NCI-H2029 (cell line): Measurements from ENCODE around the gene CLECL1.
"Not testable (repeated sequence)": the region's sequence is repeated elsewhere in the genome, so short reads cannot be mapped to it uniquely, and the experiment has no call there.

Source experiments
- DNase-seq: peaks from one replicate; lab custom pipeline; 2025; lab: John Stamatoyannopoulos, UW

CLECL1 gene

GRCh38 chr12:9694241-9694640 lies 38.7 kb downstream of the CLECL1 start:
- no peak for DNase-seq

GRCh38 chr12:9692909-9693308 lies 40.0 kb downstream of the CLECL1 start:
- no peak for DNase-seq

DNA sequence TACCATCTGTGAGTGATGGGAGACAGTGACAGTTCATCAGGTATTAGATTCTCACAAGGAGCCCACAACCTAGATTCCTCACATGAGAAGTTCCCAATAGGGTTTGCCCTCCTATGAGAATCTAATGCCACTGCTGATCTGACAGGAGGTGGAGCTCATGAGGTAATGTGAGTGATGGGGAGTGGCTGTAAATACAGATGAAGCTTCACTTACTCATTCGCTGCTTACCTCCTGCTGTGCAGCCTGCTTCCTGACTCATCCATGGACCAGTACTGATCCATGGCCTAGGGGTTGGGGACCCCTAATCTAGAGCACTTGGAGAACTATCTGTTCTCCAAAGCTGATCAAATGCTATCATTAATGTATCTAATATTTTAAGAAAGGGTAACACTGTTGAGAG lies 45.7 kb downstream of the CLECL1 start:
- no peak for DNase-seq

DNA sequence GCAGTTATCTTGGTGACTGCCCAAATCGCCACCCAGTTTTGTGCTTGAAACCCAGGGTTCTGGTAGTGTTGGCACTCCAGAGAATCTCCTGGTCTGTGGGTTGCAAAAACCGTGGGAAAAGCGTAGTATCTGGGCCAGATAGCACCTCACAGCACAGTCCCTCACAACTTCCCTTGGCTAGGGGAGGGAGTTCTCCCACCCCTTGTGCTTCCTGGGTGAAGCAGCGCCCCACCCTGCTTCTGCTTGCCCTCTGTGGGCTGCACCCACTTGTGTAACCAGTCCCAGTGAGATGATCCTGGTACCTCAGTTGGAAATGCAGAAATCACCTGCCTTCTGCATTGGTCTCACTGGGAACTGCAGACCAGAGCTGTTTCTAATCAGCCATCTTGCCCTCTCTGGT lies 47.0 kb downstream of the CLECL1 start:
- DNase-seq: no peak

- not testable (repeated sequence) for DNase-seq
Measured at GRCh38 chr12:9685366-9685765, 47.5 kb downstream of the CLECL1 start.

GRCh38 chr12:9682949-9683348 lies 49.9 kb downstream of the CLECL1 start:
- DNase-seq: not testable (repeated sequence)

GRCh38 chr12:9682508-9682907 lies 50.4 kb downstream of the CLECL1 start:
- not testable (repeated sequence) for DNase-seq

DNA sequence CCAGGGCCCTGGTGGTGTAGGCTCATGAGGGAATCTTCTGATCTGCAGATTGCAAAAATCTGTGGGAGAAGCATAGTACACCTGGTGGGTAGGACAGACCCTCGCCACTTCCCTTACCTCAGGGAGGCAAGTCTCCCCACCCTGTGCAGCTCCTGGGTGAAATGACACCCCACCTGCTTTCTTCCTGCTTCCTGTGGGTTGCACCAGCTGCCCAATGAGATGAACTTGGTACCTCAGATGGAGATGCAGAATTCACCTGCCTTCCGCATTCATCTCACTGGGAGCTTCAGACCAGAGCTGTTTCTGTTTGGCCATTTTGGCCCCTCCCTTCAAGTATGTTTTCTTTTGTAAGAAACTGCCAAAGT lies 58.7 kb downstream of the CLECL1 start:
- DNase-seq: no peak

DNA sequence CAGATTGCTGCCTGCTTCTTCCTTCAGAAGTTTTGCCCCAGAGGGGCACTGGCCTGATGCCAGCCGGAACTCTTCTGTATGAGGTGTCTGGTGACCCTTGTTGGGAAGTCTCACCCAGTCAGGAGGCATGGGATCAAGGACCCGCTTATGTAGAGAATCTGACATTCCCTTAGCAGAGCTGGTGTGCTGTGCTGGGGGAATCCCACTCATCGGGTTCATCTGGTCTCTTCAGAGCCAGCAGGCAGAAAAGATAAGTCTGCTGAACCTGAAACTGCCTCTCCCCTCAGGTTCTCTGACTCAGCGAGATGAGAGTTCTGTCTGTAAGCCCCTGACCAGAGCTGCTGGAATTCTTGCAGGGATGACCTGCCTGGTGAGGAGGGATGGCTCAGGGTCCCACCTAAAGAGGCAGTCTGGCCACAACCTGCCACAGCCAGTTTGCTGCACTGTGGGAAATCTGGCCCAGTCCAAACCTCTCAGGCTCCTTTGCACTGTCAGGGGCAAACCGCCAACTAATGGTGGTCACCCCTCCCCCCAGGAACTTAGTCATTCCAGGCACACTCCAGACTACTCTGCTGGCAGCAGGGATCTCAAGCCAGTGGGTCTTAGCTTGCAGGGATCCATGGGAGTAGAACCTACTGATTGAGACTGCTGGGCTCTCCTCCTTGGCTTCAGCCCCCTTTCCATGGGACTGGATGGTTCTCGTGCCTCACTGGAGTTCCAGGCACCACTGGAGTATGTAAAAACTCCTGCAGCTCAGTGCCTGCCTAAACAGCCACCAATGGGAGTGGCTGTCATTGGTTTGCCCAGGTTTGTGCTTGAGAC lies 59.3 kb downstream of the CLECL1 start:
- no peak for DNase-seq
